Ascending aorta (tissue), 2 donors: Measurements from ENCODE around the gene MYCT1. TPM values are rescaled to one million over a fixed set of nuclear protein-coding genes. Genes with fewer than 3 reads are reported as not detected.
"Not testable (repeated sequence)": the region's sequence is repeated elsewhere in the genome, so short reads cannot be mapped to it uniquely, and the experiment has no call there.

Experiments
- DNase-seq, 2 donors: peaks; one replicate each; pipeline ENCODE4 v3.0.0-alpha.2; 2019; ENCODE audit warnings: low spot score in 2 of 2
- H3K27ac ChIP-seq, 2 donors: fragments of 200-600 bp; sonication (generic); one replicate each; pipeline ENCODE4 v1.5.1; 2016 to 2017; ENCODE audit warnings: mild to moderate bottlenecking in 1 of 2
- H3K27me3 ChIP-seq: fragments of 200-600 bp; sonication (generic); one replicate; pipeline ENCODE4 v1.5.1; 2017
- H3K36me3 ChIP-seq, 2 donors: fragments of 200-600 bp; sonication (generic); one replicate each; pipeline ENCODE4 v1.5.1; 2016
- H3K4me1 ChIP-seq, 2 donors: fragments of 200-600 bp; sonication (generic); one replicate each; pipeline ENCODE4 v1.5.1; 2016 to 2017; ENCODE audit warnings: mild to moderate bottlenecking in 1 of 2
- H3K4me3 ChIP-seq, 2 donors: fragments of 200-600 bp; sonication (generic); one replicate each; pipeline ENCODE4 v1.5.1; 2016 to 2017; ENCODE audit warnings: mild to moderate bottlenecking in 1 of 2
- H3K9me3 ChIP-seq, 2 donors: fragments of 200-600 bp; sonication (generic); one replicate each; pipeline ENCODE4 v1.5.1; 2016
- CTCF ChIP-seq, 3 experiments: fragments of 200-600 bp in 2 of 3; fragments of 450-650 bp in 1 of 3; sonication (generic) in 2 of 3; IDR thresholded peaks; one replicate each; pipeline ENCODE4 v1.5.1; 2016 to 2019; ENCODE audit warnings: antibody characterized with exemption in 3 of 3, mild to moderate bottlenecking in 1 of 3, moderate library complexity in 1 of 3
- intact Hi-C: fragments of 100-400 bp; cut with DNase I; formaldehyde crosslinking; loops from one replicate; pipeline ENCODE4 v1.15.1; 2023
- total RNA-seq: library from RNA; depleted of rRNA; stranded (reverse); fragments of >200 nt; gene quantifications from one replicate; pipeline ENCODE4 v1.1.0, GENCODE V29; 2016

Gene MYCT1
- total RNA-seq, 1 donor from 2014 or later, result 15.6 TPM

GRCh38 chr6:152673236-152673635 lies 24.5 kb upstream of the MYCT1 start:
- Histone ChIP-seq H3K4me3 (no peak overlapping the region), H3K27ac (no peak overlapping the region), H3K36me3 (no peaks in the 10 kb centered on the region), H3K27me3 (no peaks in the 10 kb centered on the region), H3K9me3 (no peaks in the 10 kb centered on the region), H3K4me1 (no peaks in the 10 kb centered on the region)
- TF ChIP-seq CTCF (IDR thresholded peaks at IDR 0.05), result no peak
- intact Hi-C loops, result no loop called here
- DNase-seq, result no peak

- TF ChIP-seq CTCF (IDR thresholded peaks at IDR 0.05), result no peak
- Histone ChIP-seq H3K27me3 (no peaks in the 10 kb centered on the region), H3K4me1 (no peaks in the 10 kb centered on the region), H3K36me3 (no peaks in the 10 kb centered on the region), H3K9me3 (no peaks in the 10 kb centered on the region), H3K4me3 (no peak overlapping the region), H3K27ac (no peak overlapping the region)
- DNase-seq, result no peak
- intact Hi-C loops, result no loop called here
Observed at GRCh38 chr6:152680151-152680550, 17.5 kb upstream of the MYCT1 start.

- no peak for TF ChIP-seq CTCF (IDR thresholded peaks at IDR 0.05)
- Histone ChIP-seq H3K4me3 (no peak overlapping the region), H3K9me3 (no peaks in the 10 kb centered on the region), H3K27ac (no peak overlapping the region), H3K27me3 (no peaks in the 10 kb centered on the region), H3K36me3 (no peaks in the 10 kb centered on the region), H3K4me1 (no peaks in the 10 kb centered on the region)
- DNase-seq, result no peak
- intact Hi-C loops, result no loop called here
Observed at GRCh38 chr6:152680879-152681517, 16.7 kb upstream of the MYCT1 start.

GRCh38 chr6:152682141-152682540 lies 15.6 kb upstream of the MYCT1 start:
- DNase-seq, result no peak
- Histone ChIP-seq H3K27ac (no peak overlapping the region), H3K36me3 (no peaks in the 10 kb centered on the region), H3K4me3 (no peak overlapping the region), H3K27me3 (no peaks in the 10 kb centered on the region), H3K4me1 (no peaks in the 10 kb centered on the region), H3K9me3 (no peaks in the 10 kb centered on the region)
- TF ChIP-seq CTCF (IDR thresholded peaks at IDR 0.05), result no peak
- intact Hi-C loops, result no loop called here

GRCh38 chr6:152682935-152683334 lies 14.8 kb upstream of the MYCT1 start:
- H3K9me3 ChIP-seq, H3K4me1 ChIP-seq, H3K36me3 ChIP-seq, H3K27me3 ChIP-seq, H3K4me3 ChIP-seq, DNase-seq, intact Hi-C loops, H3K27ac ChIP-seq: not testable (repeated sequence)

GRCh38 chr6:152685819-152686218 lies 11.9 kb upstream of the MYCT1 start:
- Histone ChIP-seq H3K27ac (no peak overlapping the region), H3K9me3 (no peaks in the 10 kb centered on the region), H3K4me3 (no peak overlapping the region), H3K27me3 (no peaks in the 10 kb centered on the region), H3K36me3 (no peaks in the 10 kb centered on the region), H3K4me1 (no peaks in the 10 kb centered on the region)
- DNase-seq, result no peak
- intact Hi-C loops, result no loop called here
- no peak for TF ChIP-seq CTCF (IDR thresholded peaks at IDR 0.05)
